AG08395 (cell line): ENCODE data around the gene LRP1B.

Experiments
- DNase-seq: peaks from one replicate; pipeline ENCODE4 v3.0.0; 2012; ENCODE audit warnings: mixed read lengths, low spot score

The LRP1B gene

GRCh38 chr2:141137122-141137693 is 993.6 kb downstream of the LRP1B start:
- no peak for DNase-seq

GRCh38 chr2:141133883-141134282 is 996.9 kb downstream of the LRP1B start:
- no peak for DNase-seq

- DNase-seq: no peak
Measured at GRCh38 chr2:141125432-141125831, 1005.4 kb downstream of the LRP1B start.

- no peak for DNase-seq
Measured at GRCh38 chr2:141118836-141119235, 1012.0 kb downstream of the LRP1B start.

GRCh38 chr2:141113301-141113700 is 1017.5 kb downstream of the LRP1B start:
- no peak for DNase-seq

GRCh38 chr2:141109633-141110032 is 1021.2 kb downstream of the LRP1B start:
- DNase-seq: no peak

- DNase-seq: no peak
Measured at GRCh38 chr2:141105763-141106162, 1025.1 kb downstream of the LRP1B start.

GRCh38 chr2:141103216-141103615 is 1027.6 kb downstream of the LRP1B start:
- DNase-seq: no peak

GRCh38 chr2:141079231-141079630 is 1051.6 kb downstream of the LRP1B start:
- DNase-seq: no peak

GRCh38 chr2:141075753-141076152 is 1055.1 kb downstream of the LRP1B start:
- no peak for DNase-seq

- no peak for DNase-seq
Measured at GRCh38 chr2:141068053-141068682, 1062.6 kb downstream of the LRP1B start.

- no peak for DNase-seq
Measured at GRCh38 chr2:141065042-141065441, 1065.8 kb downstream of the LRP1B start.

- no peak for DNase-seq
Measured at GRCh38 chr2:141063406-141063805, 1067.4 kb downstream of the LRP1B start.

- DNase-seq: no peak
Measured at GRCh38 chr2:141062443-141062842, 1068.4 kb downstream of the LRP1B start.

GRCh38 chr2:141062031-141062430 is 1068.8 kb downstream of the LRP1B start:
- no peak for DNase-seq

- DNase-seq: no peak
Measured at GRCh38 chr2:141058556-141058955, 1072.3 kb downstream of the LRP1B start.

- peak; percentile 65 for DNase-seq
Measured at GRCh38 chr2:141055531-141055930, 1075.3 kb downstream of the LRP1B start.

GRCh38 chr2:141048951-141049350 is 1081.9 kb downstream of the LRP1B start:
- no peak for DNase-seq

GRCh38 chr2:141041281-141041680 is 1089.5 kb downstream of the LRP1B start:
- no peak for DNase-seq

- DNase-seq: no peak
Measured at GRCh38 chr2:141038341-141038740, 1092.5 kb downstream of the LRP1B start.

GRCh38 chr2:141037361-141037760 is 1093.5 kb downstream of the LRP1B start:
- DNase-seq: no peak

GRCh38 chr2:141035846-141036420 is 1094.9 kb downstream of the LRP1B start:
- no peak for DNase-seq

- no peak for DNase-seq
Measured at GRCh38 chr2:141029428-141030078, 1101.3 kb downstream of the LRP1B start.
